ENCODE data around the gene MRAP. TPM values are rescaled to one million over a fixed set of nuclear protein-coding genes. Genes with fewer than 3 reads are reported as not detected.

Gene MRAP
- total and polyA plus RNA-seq, 9 of the 15 experiments (the other 6 are each of a cell fraction or from before 2014, with no cell fraction given): 0.63 to 2.3 TPM; not detected in 7

DNA sequence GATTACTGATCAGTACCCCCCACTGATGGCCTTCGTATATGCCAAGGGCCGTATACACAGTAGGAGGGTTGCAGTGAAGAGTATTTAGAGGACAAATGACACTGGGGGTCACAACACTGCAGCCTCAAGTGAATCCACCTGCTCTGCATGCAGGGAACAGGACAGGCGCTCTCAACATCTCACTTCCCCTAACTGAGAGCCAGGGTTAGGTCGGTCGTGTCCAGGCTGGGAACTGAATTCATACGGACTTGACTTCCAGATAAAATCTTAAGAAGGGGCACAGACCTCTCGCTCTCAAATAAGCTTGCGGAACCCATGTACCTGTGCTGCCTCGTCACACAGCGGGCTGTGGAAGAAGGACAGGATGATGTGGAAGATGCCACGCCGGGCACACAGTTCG is 22.8 kb downstream of the MRAP start (continued):
- TF ChIP-seq SIRT6 (IDR thresholded peaks at IDR 0.05; ENCODE audit: low read depth, low read length) (no peak), HSF4 (CRISPR knock-in tag; IDR thresholded peaks at IDR 0.05; ENCODE audit: borderline replicate concordance) (no peak), ZNF121 (CRISPR knock-in tag; conservative IDR thresholded peaks at IDR 0.05) (no peak), THRAP3 (IDR thresholded peaks at IDR 0.05; ENCODE audit: borderline replicate concordance) (no peak), POU5F1 (IDR thresholded peaks at IDR 0.05; ENCODE audit: borderline replicate concordance, low read depth, low read length, partially characterized antibody) (no peak), PHF8 (IDR thresholded peaks at IDR 0.05; ENCODE audit: borderline replicate concordance, low read length) (no peak), SPI1 (IDR thresholded peaks at IDR 0.05; ENCODE audit: borderline replicate concordance, low read depth, low read length) (no peak), ZNF695 (CRISPR knock-in tag; IDR thresholded peaks at IDR 0.05) (no peak), NFIX (CRISPR knock-in tag; IDR thresholded peaks at IDR 0.05; ENCODE audit: low read depth) (no peak), SAFB2 (IDR thresholded peaks at IDR 0.05; ENCODE audit: borderline replicate concordance, low read depth, low read length, severe bottlenecking) (no peak)
- TF ChIP-seq, protein P1, sequence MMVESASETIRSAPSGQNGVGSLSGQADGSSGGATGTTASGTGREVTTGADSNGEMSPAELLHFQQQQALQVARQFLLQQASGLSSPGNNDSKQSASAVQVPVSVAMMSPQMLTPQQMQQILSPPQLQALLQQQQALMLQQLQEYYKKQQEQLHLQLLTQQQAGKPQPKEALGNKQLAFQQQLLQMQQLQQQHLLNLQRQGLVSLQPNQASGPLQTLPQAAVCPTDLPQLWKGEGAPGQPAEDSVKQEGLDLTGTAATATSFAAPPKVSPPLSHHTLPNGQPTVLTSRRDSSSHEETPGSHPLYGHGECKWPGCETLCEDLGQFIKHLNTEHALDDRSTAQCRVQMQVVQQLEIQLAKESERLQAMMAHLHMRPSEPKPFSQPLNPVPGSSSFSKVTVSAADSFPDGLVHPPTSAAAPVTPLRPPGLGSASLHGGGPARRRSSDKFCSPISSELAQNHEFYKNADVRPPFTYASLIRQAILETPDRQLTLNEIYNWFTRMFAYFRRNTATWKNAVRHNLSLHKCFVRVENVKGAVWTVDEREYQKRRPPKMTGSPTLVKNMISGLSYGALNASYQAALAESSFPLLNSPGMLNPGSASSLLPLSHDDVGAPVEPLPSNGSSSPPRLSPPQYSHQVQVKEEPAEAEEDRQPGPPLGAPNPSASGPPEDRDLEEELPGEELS (CRISPR knock-in tag; IDR thresholded peaks at IDR 0.05; ENCODE audit: borderline replicate concordance): no peak

Data from K562 (cell line).